AG04450 (cell line): Measurements from ENCODE around the gene POFUT2. TPM values are rescaled to one million over a fixed set of nuclear protein-coding genes. Genes with fewer than 3 reads are reported as not detected.

ENCODE experiments used
- CTCF ChIA-PET: fragments of 300-600, 350-600 bp; formaldehyde crosslinking; extraction: SDS; loops from one replicate; lab custom pipeline; 2022; ENCODE audit warnings: antibody characterized with exemption, inconsistent platforms; lab: Charles Lee
- POLR2A ChIA-PET: fragments of 350-600 bp; formaldehyde crosslinking; extraction: SDS; loops from one replicate; lab custom pipeline; 2021; ENCODE audit warnings: antibody characterized with exemption, inconsistent platforms; lab: Yijun Ruan, JAX
- DNase-seq: peaks from one replicate; pipeline ENCODE4 v3.0.0-alpha.2; 2011; ENCODE audit warnings: low read depth, low spot score
- H3K27ac ChIP-seq: one replicate; pipeline ENCODE4 v1.5.1; 2012; ENCODE audit warnings: low read depth, low read length, control low read depth
- H3K27me3 ChIP-seq: one replicate; pipeline ENCODE4 v1.6.0; 2012; ENCODE audit warnings: low read length; ENCODE audit not compliant: control insufficient read depth, insufficient read depth
- H3K4me3 ChIP-seq: 2 replicates; pipeline ENCODE4 v1.5.1; 2011; ENCODE audit warnings: mild to moderate bottlenecking, low read depth, low read length, control low read depth
- H3K9me3 ChIP-seq: 2 replicates; pipeline ENCODE4 v1.5.1; 2012; ENCODE audit warnings: low read length; ENCODE audit not compliant: control insufficient read depth, insufficient read depth
- polyA plus RNA-seq: library from polyadenylated mRNA; depleted of rRNA; stranded (reverse); fragments of >200 nt; gene quantifications from 2 replicates; pipeline ENCODE4 v1.2.3, GENCODE V29; 2011
- TF ChIP-seq, protein P1 (sequence below): IDR thresholded peaks from 2 replicates; pipeline ENCODE4 v1.5.1; 2011; ENCODE audit warnings: low read depth, low read length, control low read depth, inconsistent platforms

The POFUT2 gene
- polyA plus RNA-seq, 1 experiment = 35.5 TPM

DNA sequence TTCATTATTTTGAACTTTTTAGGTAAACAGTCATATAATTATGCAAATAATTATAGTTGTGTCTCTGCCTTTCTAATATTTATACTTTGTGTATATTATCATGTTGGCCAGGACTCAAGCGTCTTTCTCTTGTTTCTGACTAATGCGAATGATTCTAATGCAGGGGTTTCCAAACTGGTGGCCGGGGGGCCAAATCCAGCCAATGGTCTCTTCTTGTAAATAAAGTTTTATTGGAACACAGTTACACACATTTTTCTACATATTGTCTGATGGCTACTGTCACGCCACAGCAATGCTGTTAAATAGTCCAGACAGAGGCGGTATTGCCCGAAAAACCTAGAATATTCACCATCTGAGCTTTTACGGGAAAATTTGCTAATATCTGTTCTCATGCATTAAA, 8.9 kb upstream of the POFUT2 start:
- CTCF ChIA-PET = no interaction called here
- Histone ChIP-seq H3K27ac (no peak overlapping the region), H3K4me3 (no peak overlapping the region), H3K9me3 (peaks cover 11% of the 10 kb centered on the region), H3K27me3 (no peaks in the 10 kb centered on the region)
- DNase-seq = no peak
- POLR2A ChIA-PET = no interaction called here
- TF ChIP-seq, protein P1, sequence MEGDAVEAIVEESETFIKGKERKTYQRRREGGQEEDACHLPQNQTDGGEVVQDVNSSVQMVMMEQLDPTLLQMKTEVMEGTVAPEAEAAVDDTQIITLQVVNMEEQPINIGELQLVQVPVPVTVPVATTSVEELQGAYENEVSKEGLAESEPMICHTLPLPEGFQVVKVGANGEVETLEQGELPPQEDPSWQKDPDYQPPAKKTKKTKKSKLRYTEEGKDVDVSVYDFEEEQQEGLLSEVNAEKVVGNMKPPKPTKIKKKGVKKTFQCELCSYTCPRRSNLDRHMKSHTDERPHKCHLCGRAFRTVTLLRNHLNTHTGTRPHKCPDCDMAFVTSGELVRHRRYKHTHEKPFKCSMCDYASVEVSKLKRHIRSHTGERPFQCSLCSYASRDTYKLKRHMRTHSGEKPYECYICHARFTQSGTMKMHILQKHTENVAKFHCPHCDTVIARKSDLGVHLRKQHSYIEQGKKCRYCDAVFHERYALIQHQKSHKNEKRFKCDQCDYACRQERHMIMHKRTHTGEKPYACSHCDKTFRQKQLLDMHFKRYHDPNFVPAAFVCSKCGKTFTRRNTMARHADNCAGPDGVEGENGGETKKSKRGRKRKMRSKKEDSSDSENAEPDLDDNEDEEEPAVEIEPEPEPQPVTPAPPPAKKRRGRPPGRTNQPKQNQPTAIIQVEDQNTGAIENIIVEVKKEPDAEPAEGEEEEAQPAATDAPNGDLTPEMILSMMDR = no peak

- no peak for DNase-seq
- CTCF ChIA-PET = no interaction called here
These were observed 8.1 kb upstream of the POFUT2 start for GRCh38 chr21:45295576-45296365.

DNA sequence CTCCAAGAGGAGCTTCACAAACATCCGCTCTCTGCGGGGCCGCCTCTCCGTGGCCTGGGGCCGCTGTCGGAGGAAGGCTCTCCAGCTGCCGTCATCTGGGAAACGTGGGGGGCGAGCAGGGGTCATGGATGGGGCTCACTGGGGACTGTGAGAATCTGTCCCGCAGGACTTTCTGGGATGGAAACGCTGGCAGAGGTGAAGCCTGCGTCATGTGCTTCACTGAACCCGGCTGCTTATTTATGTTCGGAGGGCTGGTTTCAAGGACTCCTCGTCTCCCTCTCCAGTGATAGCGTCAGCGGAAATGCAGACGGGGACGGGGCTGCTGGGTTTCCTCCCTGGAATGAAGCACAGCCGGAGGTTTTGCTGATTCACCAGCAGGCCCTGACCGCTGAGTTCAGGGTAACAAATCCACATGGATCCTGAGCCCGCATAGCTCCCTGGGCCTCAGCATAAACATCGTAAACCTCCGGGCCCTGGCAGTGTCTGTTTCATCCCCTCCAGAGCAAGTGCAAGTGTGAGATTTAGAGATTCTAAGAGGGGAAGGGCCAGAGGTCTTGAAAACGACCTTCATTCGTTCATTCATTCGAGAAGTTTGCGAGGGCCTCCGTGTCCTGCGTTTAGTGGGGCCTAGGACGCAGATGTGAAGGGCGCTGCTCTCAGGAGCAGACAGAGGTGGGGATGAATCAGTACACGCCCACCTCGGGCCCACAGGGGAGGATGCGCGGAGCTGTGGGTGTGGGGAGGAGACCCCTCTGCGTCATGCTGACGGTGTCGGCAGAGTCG, 7.0 kb upstream of the POFUT2 start:
- TF ChIP-seq, protein P1 = no peak; the same call in 1 of the 2 replicates
- Histone ChIP-seq H3K27me3 (no peaks in the 10 kb centered on the region), H3K4me3 (peak overlapping the region; percentile 22), H3K27ac (peak overlapping the region; percentile 100), H3K9me3 (peaks cover 11% of the 10 kb centered on the region)
- CTCF ChIA-PET = interaction anchor here (1.3 to 1.5 kb wide), 4 partner anchors 107 to 526 kb away, joined by 3 to 5 read pairs (median 4); no protein-coding TSS in a partner anchor
- POLR2A ChIA-PET = interaction anchor here (0.6 to 2.3 kb wide), 10 partner anchors 12 to 156 kb away, joined by 3 to 9 read pairs (median 3); no protein-coding TSS in a partner anchor
- DNase-seq = peak; percentile 98

More at GRCh38 chr21:45295576-45296365, 8.1 kb upstream of the POFUT2 start:
- Histone ChIP-seq H3K27me3 (no peaks in the 10 kb centered on the region), H3K9me3 (peaks cover 11% of the 10 kb centered on the region), H3K4me3 (no peak overlapping the region; the same call in 1 of the 2 replicates), H3K27ac (peak overlapping the region; percentile 100)
- POLR2A ChIA-PET = interaction anchor here (2.3 kb wide), 1 partner anchor 91 kb away, joined by 9 read pairs; no protein-coding TSS in a partner anchor
- TF ChIP-seq, protein P1 = no peak

DNA sequence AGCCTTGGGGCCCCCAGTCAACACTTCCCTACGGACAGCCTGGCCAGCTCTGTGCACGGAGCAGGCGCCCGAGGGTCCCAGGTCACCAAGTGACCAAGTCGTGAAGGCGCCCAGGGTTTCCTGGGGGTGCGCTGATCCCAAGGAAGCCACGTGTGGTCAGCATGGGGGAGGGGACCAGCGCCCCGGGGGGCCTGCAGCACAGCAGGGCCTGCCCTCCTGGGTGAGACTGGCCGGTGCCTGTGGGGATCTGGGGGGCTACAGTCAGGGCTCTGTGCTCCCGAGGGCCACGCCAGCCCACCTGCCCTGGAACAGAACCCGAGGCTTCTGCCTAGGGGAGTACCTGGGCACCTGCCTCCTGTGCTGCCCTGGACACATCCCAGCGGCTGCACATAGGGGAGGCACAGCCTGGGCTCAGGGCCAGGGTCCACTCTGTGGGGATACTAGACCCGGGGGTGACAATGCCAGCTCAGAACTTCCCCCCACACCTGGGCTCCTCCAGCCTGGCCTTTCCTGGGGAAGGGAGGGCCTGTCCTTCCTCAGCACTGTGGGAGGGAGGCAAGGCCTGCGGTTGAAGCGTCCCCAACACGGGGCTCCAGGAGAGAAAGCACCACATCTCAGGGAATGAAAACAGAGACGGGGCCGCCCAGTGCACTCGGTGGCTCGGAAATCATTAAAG, 6.2 kb upstream of the POFUT2 start:
- Histone ChIP-seq H3K27ac (peak overlapping the region; percentile 100), H3K27me3 (no peaks in the 10 kb centered on the region), H3K9me3 (peaks cover 11% of the 10 kb centered on the region), H3K4me3 (peak overlapping the region; percentile 22)
- TF ChIP-seq, protein P1 = no peak
- ChIA-PET CTCF (interaction anchor here (0.7 to 2.3 kb wide), 6 partner anchors 108 to 527 kb away, joined by 3 to 13 read pairs (median 4); no protein-coding TSS in a partner anchor), POLR2A (interaction anchor here (0.9 to 2.3 kb wide), 6 partner anchors 15 to 155 kb away, joined by 3 to 9 read pairs (median 3); no protein-coding TSS in a partner anchor)
- DNase-seq = no peak
